Fibroblast of gingiva (primary cell): ENCODE data around the gene EPHB4.
"Not testable (repeated sequence)": the region's sequence is repeated elsewhere in the genome, so short reads cannot be mapped to it uniquely, and the experiment has no call there.

Experiments
- DNase-seq: peaks from one replicate; pipeline ENCODE4 v3.0.0-alpha.2; 2011; ENCODE audit warnings: low read depth

The EPHB4 gene

GRCh38 chr7:100819586-100819985, 7.7 kb downstream of the EPHB4 start:
- no peak for DNase-seq

GRCh38 chr7:100818825-100819224, 8.5 kb downstream of the EPHB4 start:
- DNase-seq = no peak

GRCh38 chr7:100818366-100818765, 9.0 kb downstream of the EPHB4 start:
- no peak for DNase-seq

- DNase-seq = no peak
Observed at GRCh38 chr7:100817097-100817496, 10.2 kb downstream of the EPHB4 start.

- DNase-seq = not testable (repeated sequence)
Observed at GRCh38 chr7:100816515-100816914, 10.8 kb downstream of the EPHB4 start.

GRCh38 chr7:100812729-100813128, 14.6 kb downstream of the EPHB4 start:
- no peak for DNase-seq

GRCh38 chr7:100811480-100811879, 15.8 kb downstream of the EPHB4 start:
- no peak for DNase-seq

GRCh38 chr7:100808354-100808875, 18.9 kb downstream of the EPHB4 start:
- DNase-seq = no peak

GRCh38 chr7:100806883-100807282, 20.4 kb downstream of the EPHB4 start:
- not testable (repeated sequence) for DNase-seq

- no peak for DNase-seq
Observed at GRCh38 chr7:100806276-100806675, 21.0 kb downstream of the EPHB4 start.

- DNase-seq = no peak
Observed at GRCh38 chr7:100804681-100805431, 22.5 kb downstream of the EPHB4 start.

GRCh38 chr7:100803398-100804161, 23.7 kb downstream of the EPHB4 start:
- DNase-seq = peak; percentile 86

GRCh38 chr7:100802951-100803350, 24.4 kb downstream of the EPHB4 start:
- DNase-seq = no peak

GRCh38 chr7:100801833-100802568, 25.3 kb downstream of the EPHB4 start:
- DNase-seq = peak; percentile 85

- DNase-seq = peak; percentile 56
Observed at GRCh38 chr7:100799037-100799896, 28.1 kb downstream of the EPHB4 start.

GRCh38 chr7:100794741-100795140, 32.6 kb downstream of the EPHB4 start:
- no peak for DNase-seq

GRCh38 chr7:100793806-100794660, 33.3 kb downstream of the EPHB4 start:
- DNase-seq = no peak

- DNase-seq = no peak
Observed at GRCh38 chr7:100791881-100792666, 35.2 kb downstream of the EPHB4 start.

- DNase-seq = no peak
Observed at GRCh38 chr7:100789055-100789454, 38.3 kb downstream of the EPHB4 start.

- no peak for DNase-seq
Observed at GRCh38 chr7:100786323-100786722, 41.0 kb downstream of the EPHB4 start.
